GM18861 (cell line): Measurements from ENCODE around the gene ZCCHC8.
"Not testable (repeated sequence)": the region's sequence is repeated elsewhere in the genome, so short reads cannot be mapped to it uniquely, and the experiment has no call there.

Source experiments
- ATAC-seq: cut with Tn5 transposase; IDR thresholded peaks from one replicate; pipeline ENCODE4 v1.9.1; 2021; ENCODE audit not compliant: unreplicated experiment

Gene ZCCHC8

GRCh38 chr12:122513028-122513427 is 12.3 kb upstream of the ZCCHC8 start:
- ATAC-seq, result not testable (repeated sequence)

DNA sequence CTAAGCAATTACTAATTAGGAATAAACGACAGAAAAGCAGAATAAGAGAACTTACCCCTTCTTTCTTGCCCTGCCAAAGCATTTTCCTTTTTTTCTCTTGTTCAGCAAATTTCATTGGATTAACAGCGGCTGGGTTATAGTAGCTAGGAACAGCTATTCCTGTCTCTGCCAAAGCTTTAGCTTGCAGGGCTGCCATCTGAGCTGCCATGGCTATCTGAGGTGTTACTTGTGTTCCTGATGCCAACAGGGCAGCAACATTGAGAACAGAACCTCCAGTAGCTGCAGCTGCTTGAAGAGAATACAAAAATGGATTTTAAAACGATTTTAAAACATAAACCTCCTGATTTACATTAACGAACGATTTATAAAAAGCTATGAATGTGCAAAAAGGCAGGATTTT is 7.4 kb upstream of the ZCCHC8 start:
- ATAC-seq, result no peak

DNA sequence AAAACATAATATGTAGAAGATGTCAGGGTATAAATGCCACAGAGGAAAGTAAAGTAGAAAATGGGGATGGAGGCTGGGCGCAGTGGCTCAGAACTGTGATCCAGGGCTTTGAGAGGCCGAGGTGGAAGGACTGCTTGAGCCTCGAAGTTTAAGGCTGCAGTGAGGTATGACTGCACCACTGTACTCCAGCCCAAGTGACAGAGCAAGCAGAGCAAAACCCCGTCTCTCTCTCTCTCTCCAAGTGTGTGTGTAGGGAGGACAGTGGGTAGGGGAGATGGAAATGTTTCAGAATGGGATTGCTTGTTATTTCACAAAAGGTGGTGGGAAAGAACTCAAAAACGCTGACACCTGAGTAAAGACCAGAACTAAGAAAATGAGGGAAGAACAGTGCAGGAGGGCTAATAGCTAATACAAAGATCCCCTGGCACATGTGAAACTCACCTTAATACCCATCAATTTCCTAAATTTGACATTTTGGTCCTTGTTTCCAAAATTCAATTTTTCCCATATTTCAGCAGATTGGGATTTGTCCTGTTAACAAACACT is 5.7 kb upstream of the ZCCHC8 start:
- no peak for ATAC-seq

DNA sequence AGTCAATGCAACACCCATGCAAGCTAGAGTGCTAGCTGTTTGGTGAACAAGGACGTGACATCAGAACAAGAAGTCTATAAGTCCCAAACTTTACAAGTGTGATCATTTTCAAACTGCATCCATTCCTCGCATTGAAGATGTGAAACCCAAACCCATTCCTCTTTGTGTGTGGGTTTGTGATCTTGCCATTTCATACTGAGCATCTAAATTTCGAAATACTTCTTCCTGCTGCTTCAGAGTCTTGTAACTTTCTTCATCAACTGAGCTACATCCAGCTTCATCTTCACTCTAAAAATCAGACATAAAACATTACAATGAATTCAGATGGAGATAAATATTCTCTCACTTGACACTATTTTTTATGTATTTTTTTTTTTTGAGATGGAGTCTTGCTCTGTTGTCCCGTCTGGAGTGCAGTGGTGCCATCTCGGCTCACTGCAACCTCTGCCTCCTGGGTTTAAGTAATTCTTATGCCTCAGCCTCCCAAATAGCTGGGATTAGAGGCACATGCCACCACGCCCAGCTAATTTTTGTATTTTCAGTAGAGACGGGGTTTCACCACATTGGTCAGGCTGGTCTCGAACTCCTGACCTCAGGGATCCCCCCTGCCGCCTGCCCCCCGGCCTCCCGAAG is 4.8 kb upstream of the ZCCHC8 start:
- ATAC-seq, result no peak

- ATAC-seq, result no peak
Measured at GRCh38 chr12:122503783-122504590, 3.3 kb upstream of the ZCCHC8 start.

DNA sequence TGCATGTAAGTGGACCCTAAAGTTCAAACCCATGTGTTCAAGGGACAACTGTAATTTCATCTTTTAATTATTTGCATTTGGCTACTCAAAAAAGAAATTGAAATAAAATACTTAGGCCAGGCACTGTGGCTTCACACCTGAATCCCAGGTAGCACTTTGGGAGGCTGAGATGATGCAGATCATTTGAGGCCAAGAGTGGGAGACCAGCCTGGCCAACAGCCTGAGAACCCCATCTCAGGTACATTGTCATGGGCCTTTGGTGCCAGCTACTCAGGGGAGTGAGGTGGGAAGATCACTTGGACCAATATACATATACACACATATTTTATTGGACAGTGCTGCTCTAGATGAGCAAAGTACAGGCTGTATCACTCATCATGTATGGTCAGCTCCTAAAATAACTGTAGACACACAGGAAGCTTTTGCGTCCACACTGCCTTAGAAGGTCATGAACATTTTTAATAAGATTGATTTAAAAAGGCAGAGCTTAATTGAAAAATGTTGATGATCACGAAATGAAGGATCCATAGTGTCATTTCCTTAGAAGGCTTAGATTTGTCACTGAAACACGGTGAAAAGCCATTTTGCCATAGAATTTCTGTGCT is 2.5 kb upstream of the ZCCHC8 start:
- ATAC-seq, result no peak

GRCh38 chr12:122501489-122501989 is 807 bp upstream of the ZCCHC8 start:
- ATAC-seq, result no peak

DNA sequence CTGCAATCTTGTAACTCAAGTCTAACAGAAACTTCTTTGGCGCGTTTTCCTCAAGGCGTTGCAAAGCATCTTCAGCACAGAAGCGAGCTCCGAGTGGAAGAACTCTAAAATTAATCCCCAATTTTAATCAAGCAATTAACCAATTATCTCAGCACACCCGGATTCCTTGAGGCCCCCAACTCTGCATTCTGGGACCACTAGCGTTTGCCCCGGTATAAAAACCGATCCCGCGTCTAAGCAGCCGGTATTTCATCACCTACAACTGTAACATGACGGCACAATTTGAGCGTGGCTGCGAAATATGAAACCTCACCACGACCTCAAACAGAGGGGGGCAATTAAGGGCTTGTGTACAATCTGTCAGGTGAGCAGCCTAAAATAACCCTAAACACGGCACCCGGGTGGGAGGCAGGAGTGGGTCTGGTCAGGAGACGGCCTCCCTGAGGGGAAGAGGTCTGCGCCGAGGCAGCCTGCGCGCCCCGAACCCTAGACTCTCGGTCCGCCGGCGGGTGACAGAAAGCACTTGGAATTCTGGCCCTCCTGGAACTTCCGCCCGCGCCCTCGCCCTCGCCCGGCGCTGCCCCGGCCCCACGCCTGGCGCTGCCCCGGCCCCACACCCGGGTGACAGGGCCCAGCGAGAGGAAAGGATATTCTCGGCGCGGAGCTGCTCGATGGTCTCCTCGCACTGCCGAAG is 594 bp downstream of the ZCCHC8 start:
- ATAC-seq, result no peak

- ATAC-seq, result no peak
Measured at GRCh38 chr12:122495258-122495657, 5.5 kb downstream of the ZCCHC8 start.

DNA sequence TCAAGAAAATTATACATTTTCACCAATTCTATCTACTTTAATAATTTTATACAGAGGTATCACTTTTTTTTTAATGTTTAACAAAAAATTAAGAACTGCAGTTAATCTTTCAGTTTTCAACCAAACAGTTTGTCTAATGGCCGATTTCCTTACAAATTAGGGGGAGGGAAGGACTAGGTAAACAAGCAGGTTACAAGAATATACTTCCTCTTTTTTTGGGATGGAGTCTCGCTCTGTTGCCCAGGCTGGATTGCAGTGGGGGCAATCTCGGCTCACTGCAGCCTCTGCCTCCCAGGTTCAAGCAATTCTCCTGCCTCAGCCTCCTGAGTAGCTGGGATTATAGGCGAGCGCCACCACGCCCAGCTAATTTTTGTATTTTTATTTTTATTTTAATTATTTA is 7.5 kb downstream of the ZCCHC8 start:
- ATAC-seq, result not testable (repeated sequence)

GRCh38 chr12:122491991-122492390 is 8.7 kb downstream of the ZCCHC8 start:
- ATAC-seq, result no peak

GRCh38 chr12:122489038-122489437 is 11.7 kb downstream of the ZCCHC8 start:
- ATAC-seq, result no peak

- ATAC-seq, result not testable (repeated sequence)
Measured at GRCh38 chr12:122487807-122488206, 12.9 kb downstream of the ZCCHC8 start.

GRCh38 chr12:122486805-122487426 is 13.8 kb downstream of the ZCCHC8 start:
- no peak for ATAC-seq

DNA sequence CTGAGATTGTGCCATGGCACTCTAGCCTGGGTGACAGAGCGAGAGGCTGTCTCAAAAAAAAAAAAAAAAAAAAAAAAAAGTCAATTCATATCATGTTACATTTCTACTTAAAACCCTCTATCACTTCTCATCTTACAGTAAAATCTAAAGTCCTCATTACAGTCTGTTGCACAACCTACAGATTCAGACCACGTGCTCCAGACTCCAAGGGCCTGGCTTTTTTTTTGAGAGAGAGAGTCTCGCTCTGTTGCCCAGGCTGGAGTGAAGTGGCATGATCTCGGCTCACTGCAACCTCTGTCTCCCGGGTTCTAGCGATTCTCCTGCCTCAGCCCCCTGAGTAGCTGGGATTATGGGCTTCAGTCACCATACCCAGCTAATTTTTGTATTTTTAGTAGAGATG is 14.4 kb downstream of the ZCCHC8 start:
- ATAC-seq, result not testable (repeated sequence)

DNA sequence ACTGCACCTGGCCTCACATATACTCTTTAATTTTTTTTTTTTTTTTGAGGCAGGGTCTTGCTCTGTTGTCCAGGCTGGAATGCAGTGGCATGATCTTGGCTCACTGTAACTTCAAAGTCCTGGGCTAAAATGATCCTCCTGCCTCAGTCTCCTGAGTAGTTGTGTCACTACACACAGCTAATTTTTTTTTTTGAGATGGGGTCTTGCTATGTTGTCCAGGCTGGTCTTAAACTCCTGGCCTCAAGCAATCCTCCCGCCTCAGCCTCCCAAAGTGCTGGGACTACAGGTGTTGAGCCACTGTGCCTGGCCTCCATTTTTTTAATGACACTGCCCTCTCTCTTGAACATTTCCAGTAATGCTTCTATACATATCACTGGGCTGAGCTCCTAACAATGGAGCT is 16.3 kb downstream of the ZCCHC8 start:
- ATAC-seq, result not testable (repeated sequence)

DNA sequence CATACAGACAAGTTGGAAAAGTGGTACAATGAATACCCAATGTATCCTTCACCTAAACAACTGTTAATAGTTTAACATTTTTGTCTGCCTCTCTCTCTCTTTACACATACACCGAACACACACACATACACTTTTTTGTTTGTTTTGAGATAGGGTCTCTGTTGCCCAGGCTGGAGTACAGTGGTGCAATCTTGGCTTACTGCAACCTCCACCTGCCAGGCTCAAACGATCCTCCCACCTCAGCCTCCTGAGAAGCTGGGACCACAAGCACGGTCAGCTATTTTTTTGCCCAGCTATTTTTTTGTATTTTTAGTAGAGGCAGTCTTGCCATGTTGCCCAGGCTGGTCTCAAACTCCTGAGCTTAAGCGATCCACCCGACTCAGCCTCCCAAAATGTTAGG is 16.8 kb downstream of the ZCCHC8 start:
- ATAC-seq, result no peak

DNA sequence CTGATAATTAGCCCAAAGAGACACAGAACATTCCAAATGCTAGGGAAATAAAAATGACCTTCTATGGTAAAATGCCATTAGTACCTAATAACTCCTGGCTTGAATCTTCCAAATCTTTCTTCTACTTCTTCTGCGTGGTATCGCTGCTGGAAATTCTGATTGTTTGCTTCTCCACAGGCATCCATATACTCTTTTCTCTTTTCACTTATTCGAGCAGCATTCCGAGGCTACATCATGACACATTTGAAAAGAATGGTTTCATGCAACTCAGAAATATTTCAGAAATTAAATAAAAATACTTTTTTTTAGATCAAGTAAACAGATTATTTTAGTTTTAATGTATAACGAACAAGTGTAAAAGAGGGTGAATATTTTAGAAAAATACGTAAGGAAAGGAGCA is 18.9 kb downstream of the ZCCHC8 start:
- ATAC-seq, result no peak

- ATAC-seq, result no peak
Measured at GRCh38 chr12:122480753-122481152, 20.0 kb downstream of the ZCCHC8 start.

- no peak for ATAC-seq
Measured at GRCh38 chr12:122474324-122474716, 26.4 kb downstream of the ZCCHC8 start.
